IMR-90 (cell line): Measurements from ENCODE around the gene NFYB. TPM values are rescaled to one million over a fixed set of nuclear protein-coding genes. Genes with fewer than 3 reads are reported as not detected.

Experiments
- ATAC-seq: fragments of 200-7000 bp; cut with Tn5 transposase; 2 replicates; pipeline ENCODE4 v1.9.1; 2020; ENCODE audit warnings: low read depth, mild to moderate bottlenecking, moderate library complexity
- BruUV-seq: library from RNA; stranded (reverse); fragments of 400-500 nt; replicated peaks from 2 replicates; lab custom pipeline; 2021; lab: Mats Ljungman, UMichigan
- CTCF ChIA-PET: fragments of 300-600 bp; formaldehyde crosslinking; extraction: SDS; loops from one replicate; lab custom pipeline; 2021; ENCODE audit warnings: antibody characterized with exemption; lab: Yijun Ruan, JAX
- POLR2A ChIA-PET: fragments of 300-600 bp; sonication (Branson Sonifier 250); formaldehyde crosslinking; loops from one replicate; lab custom pipeline; 2022; ENCODE audit warnings: antibody characterized with exemption; ENCODE audit not compliant: unreplicated experiment; lab: Charles Lee
- DNase-seq: peaks from one replicate; pipeline ENCODE4 v3.0.0; 2013
- H2AFZ ChIP-seq: replicated peaks from 2 replicates; pipeline ENCODE3; 2013; ENCODE audit warnings: low read length, mild to moderate bottlenecking; ENCODE audit not compliant: poor library complexity
- H2AK5ac ChIP-seq: 2 replicates; pipeline ENCODE4 v1.6.1; 2013; ENCODE audit warnings: low read depth, low read length, inconsistent platforms
- H2AK9ac ChIP-seq: replicated peaks from 2 replicates; pipeline ENCODE3; 2013; ENCODE audit warnings: mild to moderate bottlenecking, low read depth, low read length, moderate library complexity; ENCODE audit not compliant: poor library complexity
- H2BK120ac ChIP-seq: 2 replicates; pipeline ENCODE4 v1.6.1; 2013; ENCODE audit warnings: low read depth, low read length, inconsistent platforms
- H2BK15ac ChIP-seq: 3 replicates; pipeline ENCODE4 v1.6.1; 2013; ENCODE audit warnings: low read depth, low read length, inconsistent platforms
- H2BK20ac ChIP-seq: 2 replicates; pipeline ENCODE4 v1.6.1; 2013; ENCODE audit warnings: low read depth, mild to moderate bottlenecking, inconsistent platforms, low read length, moderate library complexity
- H2BK5ac ChIP-seq: 2 replicates; pipeline ENCODE4 v1.6.1; 2013; ENCODE audit warnings: mild to moderate bottlenecking, low read depth, low read length, inconsistent platforms; ENCODE audit not compliant: poor library complexity, severe bottlenecking
- H3K14ac ChIP-seq: replicated peaks from 2 replicates; pipeline ENCODE4 v1.6.1; 2013; ENCODE audit warnings: low read depth, low read length, inconsistent platforms
- H3K18ac ChIP-seq: 2 replicates; pipeline ENCODE4 v1.6.1; 2013; ENCODE audit warnings: low read depth, low read length, control low read depth
- H3K23ac ChIP-seq: 2 replicates; pipeline ENCODE4 v1.6.1; 2013; ENCODE audit warnings: low read depth, low read length, inconsistent platforms
- H3K27ac ChIP-seq: 2 replicates; pipeline ENCODE4 v1.5.1; 2013; ENCODE audit warnings: mild to moderate bottlenecking, control low read depth, low read length; ENCODE audit not compliant: insufficient read depth
- H3K27me3 ChIP-seq: 2 replicates; pipeline ENCODE4 v1.6.1; 2013; ENCODE audit warnings: low read length; ENCODE audit not compliant: control insufficient read depth, insufficient read depth
- H3K36me3 ChIP-seq: 2 replicates; pipeline ENCODE4 v1.6.1; 2013; ENCODE audit warnings: low read length, mixed read lengths; ENCODE audit not compliant: control insufficient read depth, insufficient read depth
- H3K4ac ChIP-seq: 2 replicates; pipeline ENCODE4 v1.6.1; 2013; ENCODE audit warnings: low read depth, low read length, inconsistent platforms
- H3K4me1 ChIP-seq: 2 replicates; pipeline ENCODE4 v1.6.1; 2013; ENCODE audit warnings: low read length, mixed read lengths; ENCODE audit not compliant: control insufficient read depth, insufficient read depth
- H3K4me2 ChIP-seq: 2 replicates; pipeline ENCODE4 v1.6.1; 2013; ENCODE audit warnings: low read depth, mild to moderate bottlenecking, control low read depth, low read length, moderate library complexity
- H3K4me3 ChIP-seq: 2 replicates; pipeline ENCODE4 v1.5.1; 2013; ENCODE audit warnings: low read depth, mild to moderate bottlenecking, control low read depth, low read length, moderate library complexity; ENCODE audit not compliant: insufficient read depth
- H3K56ac ChIP-seq: 2 replicates; pipeline ENCODE4 v1.6.1; 2013; ENCODE audit warnings: low read length, inconsistent platforms; ENCODE audit not compliant: insufficient read depth; ENCODE audit errors: extremely low read depth
- H3K79me1 ChIP-seq, 2 experiments: 2 replicates each; pipeline ENCODE4 v1.6.1; 2013; ENCODE audit warnings: low read length in 2 of 2, inconsistent platforms in 1 of 2, low read depth in 1 of 2
- H3K9ac ChIP-seq: 2 replicates; pipeline ENCODE4 v1.6.1; 2013; ENCODE audit warnings: low read depth, low read length, control low read depth
- H3K9me1 ChIP-seq: 2 replicates; pipeline ENCODE4 v1.6.1; 2013; ENCODE audit warnings: low read length, inconsistent platforms; ENCODE audit not compliant: insufficient read depth
- H3K9me3 ChIP-seq: 2 replicates; pipeline ENCODE4 v1.6.1; 2013; ENCODE audit warnings: low read length; ENCODE audit not compliant: control insufficient read depth, insufficient read depth
- H4K20me1 ChIP-seq: 2 replicates; pipeline ENCODE4 v1.6.1; 2013; ENCODE audit warnings: low read length, inconsistent platforms; ENCODE audit not compliant: insufficient read depth
- H4K5ac ChIP-seq: 2 replicates; pipeline ENCODE4 v1.6.1; 2013; ENCODE audit warnings: mild to moderate bottlenecking, low read depth, low read length, control low read depth
- H4K8ac ChIP-seq, 2 experiments: 2 replicates each; pipeline ENCODE4 v1.6.1; 2013; ENCODE audit warnings: low read depth in 2 of 2, low read length in 2 of 2, control low read depth in 1 of 2, inconsistent platforms in 1 of 2
- H4K91ac ChIP-seq: 2 replicates; pipeline ENCODE4 v1.6.1; 2013; ENCODE audit warnings: low read depth, low read length, inconsistent platforms; ENCODE audit not compliant: insufficient read depth
- BHLHE40 ChIP-seq: fragments of 150-350 bp; IDR thresholded peaks from 2 replicates; pipeline ENCODE4 v1.6.1; 2016; ENCODE audit warnings: mild to moderate bottlenecking, low read depth, low read length
- CEBPB ChIP-seq: IDR thresholded peaks from 2 replicates; pipeline ENCODE4 v1.6.1; 2012; ENCODE audit warnings: low read depth, low read length, improper control_type of control experiment
- FOS ChIP-seq: fragments of 150-350 bp; IDR thresholded peaks from 2 replicates; pipeline ENCODE4 v1.6.1; 2016; ENCODE audit warnings: low read depth, low read length
- MAFK ChIP-seq: IDR thresholded peaks from 2 replicates; pipeline ENCODE4 v1.6.1; 2012; ENCODE audit warnings: low read depth, low read length, improper control_type of control experiment
- MAZ ChIP-seq: IDR thresholded peaks from 2 replicates; pipeline ENCODE4 v1.6.1; 2012; ENCODE audit warnings: low read depth, mild to moderate bottlenecking, low read length, improper control_type of control experiment, moderate library complexity, borderline replicate concordance
- NFE2L2 ChIP-seq: fragments of 150-350 bp; IDR thresholded peaks from 2 replicates; pipeline ENCODE4 v1.6.1; 2016; ENCODE audit warnings: low read depth, mild to moderate bottlenecking, low read length
- POLR2A ChIP-seq: IDR thresholded peaks from 2 replicates; pipeline ENCODE4 v1.6.1; 2012; ENCODE audit warnings: mild to moderate bottlenecking, low read depth, low read length
- RAD21 ChIP-seq: IDR thresholded peaks from 2 replicates; pipeline ENCODE4 v1.6.1; 2012; ENCODE audit warnings: low read length, improper control_type of control experiment
- RFX5 ChIP-seq: IDR thresholded peaks from 2 replicates; pipeline ENCODE4 v1.8.0; 2012; ENCODE audit warnings: low read depth, mild to moderate bottlenecking, low read length, moderate library complexity
- SMC3 ChIP-seq: fragments of 150-350 bp; IDR thresholded peaks from 2 replicates; pipeline ENCODE4 v1.6.1; 2016; ENCODE audit warnings: low read depth, mild to moderate bottlenecking, antibody characterized with exemption, low read length, moderate library complexity
- WGBS, 2 experiments: methylation state at CpG; one replicate each; pipeline versions ENCODE4 v1.1.5 to v1.1.7; 2013; ENCODE audit warnings: missing lambda C conversion rate in 2 of 2; ENCODE audit not compliant: insufficient read length in 1 of 2; ENCODE audit errors: extremely low coverage in 2 of 2; 5-methylcytosine and 5-hydroxymethylcytosine counted together
- dilution Hi-C: fragments of 300-500 bp; cut with HindIII; formaldehyde crosslinking; loops from one replicate; pipeline ENCODE4 v1.14.3; 2018; ENCODE audit warnings: low sequenced_read_pairs; ENCODE audit not compliant: unreplicated experiment
- in situ Hi-C: fragments of 300-500 bp; cut with MboI; formaldehyde crosslinking; loops from 3 replicates; pipeline ENCODE4 v1.14.3; 2019; ENCODE audit warnings: low sequenced_read_pairs, inconsistent platforms, mixed read lengths
- intact Hi-C: fragments of 100-400 bp; cut with micrococcal nuclease; formaldehyde crosslinking; loops from 2 replicates; pipeline ENCODE4 v1.10.0; 2022
- polyA plus RNA-seq, 3 experiments: library from polyadenylated mRNA; depleted of rRNA; stranded (reverse); fragments of >200 nt; gene quantifications; 2 replicates each; pipeline ENCODE4 v1.2.3, GENCODE V29; 2012; ENCODE audit warnings: low replicate concordance in 1 of 3
- total RNA-seq: library from RNA; depleted of rRNA; stranded (reverse); fragments of >200 nt; gene quantifications from 2 replicates; pipeline ENCODE4 v1.2.3, GENCODE V29; 2012
- TF ChIP-seq, protein P1 (sequence below): fragments of 150-350 bp; IDR thresholded peaks from 2 replicates; pipeline ENCODE4 v1.6.1; 2017; ENCODE audit warnings: mild to moderate bottlenecking, antibody characterized with exemption, low read length, low read depth
- TF ChIP-seq, protein P2 (sequence below): fragments of 150-350 bp; IDR thresholded peaks from 2 replicates; pipeline ENCODE4 v1.6.1; 2016; ENCODE audit warnings: low read depth, mild to moderate bottlenecking, low read length, moderate library complexity, borderline replicate concordance
- TF ChIP-seq, protein P3 (sequence below): conservative IDR thresholded peaks from 2 replicates; pipeline ENCODE4 v1.5.1; 2012; ENCODE audit warnings: mild to moderate bottlenecking, low read depth, low read length, improper control_type of control experiment

NFYB gene
- total and polyA plus RNA-seq, 2 of the 4 experiments (the other 2 are of a cell fraction) = 22.2 to 28.4 TPM

DNA sequence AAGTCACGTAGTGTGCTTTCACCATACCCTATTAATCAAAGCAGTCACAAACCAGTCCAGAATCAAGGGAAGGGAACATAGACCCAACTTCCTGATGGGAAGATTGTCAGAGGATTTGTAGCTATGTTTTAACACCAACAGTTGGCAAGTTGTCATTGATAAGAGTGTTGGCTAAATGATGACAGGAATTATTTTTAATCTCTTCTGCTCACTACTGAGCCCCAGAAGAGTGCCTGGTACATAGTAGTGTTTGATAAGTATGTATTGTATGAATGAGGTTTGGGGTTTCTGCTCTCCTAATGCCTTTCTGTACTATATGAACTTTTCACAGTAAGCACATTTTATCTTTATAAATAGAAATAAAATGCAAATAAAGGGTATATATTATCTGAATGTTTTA is 59.0 kb downstream of the NFYB start:
- Histone ChIP-seq H3K9me1 (peaks cover 4% of the 10 kb centered on the region; the same call in 1 of the 2 replicates), H3K14ac (no peak overlapping the region), H4K5ac (no peak overlapping the region), H3K27me3 (no peaks in the 10 kb centered on the region), H3K27ac (no peak overlapping the region), H3K36me3 (peaks cover 24% of the 10 kb centered on the region), H2AK5ac (no peak overlapping the region), H3K4me3 (no peak overlapping the region), H3K9me3 (no peaks in the 10 kb centered on the region), H4K20me1 (peaks cover 4% of the 10 kb centered on the region; the same call in 1 of the 2 replicates), H2BK15ac (no peak overlapping the region), H2AK9ac (no peak overlapping the region), H2BK20ac (no peak overlapping the region), H4K91ac (no peak overlapping the region), H3K4ac (no peak overlapping the region), H3K9ac (no peak overlapping the region), H2AFZ (no peak overlapping the region), H3K56ac (no peak overlapping the region), H3K4me1 (no peaks in the 10 kb centered on the region; the same call in 1 of the 2 replicates), H4K8ac (no peak overlapping the region), H2BK120ac (no peak overlapping the region; the same call in 1 of the 2 replicates), H3K4me2 (no peak overlapping the region), H3K23ac (no peak overlapping the region), H3K18ac (no peak overlapping the region), H3K79me1 (peaks cover 15 to 28% of the 10 kb centered on the region in 2 experiments), H2BK5ac (no peak overlapping the region)
- CTCF ChIA-PET = no interaction called here
- dilution Hi-C loops (no loop called here), intact Hi-C loops (no loop called here), in situ Hi-C loops (no loop called here)
- no peak for ATAC-seq
- TF ChIP-seq MAFK (no peak), CEBPB (no peak), RFX5 (no peak), BHLHE40 (no peak), NFE2L2 (no peak), MAZ (no peak), SMC3 (no peak), RAD21 (no peak), FOS (no peak), POLR2A (no peak)
- TF ChIP-seq, protein P1, sequence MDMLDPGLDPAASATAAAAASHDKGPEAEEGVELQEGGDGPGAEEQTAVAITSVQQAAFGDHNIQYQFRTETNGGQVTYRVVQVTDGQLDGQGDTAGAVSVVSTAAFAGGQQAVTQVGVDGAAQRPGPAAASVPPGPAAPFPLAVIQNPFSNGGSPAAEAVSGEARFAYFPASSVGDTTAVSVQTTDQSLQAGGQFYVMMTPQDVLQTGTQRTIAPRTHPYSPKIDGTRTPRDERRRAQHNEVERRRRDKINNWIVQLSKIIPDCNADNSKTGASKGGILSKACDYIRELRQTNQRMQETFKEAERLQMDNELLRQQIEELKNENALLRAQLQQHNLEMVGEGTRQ = no peak
- TF ChIP-seq, protein P2, sequence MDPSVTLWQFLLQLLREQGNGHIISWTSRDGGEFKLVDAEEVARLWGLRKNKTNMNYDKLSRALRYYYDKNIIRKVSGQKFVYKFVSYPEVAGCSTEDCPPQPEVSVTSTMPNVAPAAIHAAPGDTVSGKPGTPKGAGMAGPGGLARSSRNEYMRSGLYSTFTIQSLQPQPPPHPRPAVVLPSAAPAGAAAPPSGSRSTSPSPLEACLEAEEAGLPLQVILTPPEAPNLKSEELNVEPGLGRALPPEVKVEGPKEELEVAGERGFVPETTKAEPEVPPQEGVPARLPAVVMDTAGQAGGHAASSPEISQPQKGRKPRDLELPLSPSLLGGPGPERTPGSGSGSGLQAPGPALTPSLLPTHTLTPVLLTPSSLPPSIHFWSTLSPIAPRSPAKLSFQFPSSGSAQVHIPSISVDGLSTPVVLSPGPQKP = no peak
- TF ChIP-seq, protein P3, sequence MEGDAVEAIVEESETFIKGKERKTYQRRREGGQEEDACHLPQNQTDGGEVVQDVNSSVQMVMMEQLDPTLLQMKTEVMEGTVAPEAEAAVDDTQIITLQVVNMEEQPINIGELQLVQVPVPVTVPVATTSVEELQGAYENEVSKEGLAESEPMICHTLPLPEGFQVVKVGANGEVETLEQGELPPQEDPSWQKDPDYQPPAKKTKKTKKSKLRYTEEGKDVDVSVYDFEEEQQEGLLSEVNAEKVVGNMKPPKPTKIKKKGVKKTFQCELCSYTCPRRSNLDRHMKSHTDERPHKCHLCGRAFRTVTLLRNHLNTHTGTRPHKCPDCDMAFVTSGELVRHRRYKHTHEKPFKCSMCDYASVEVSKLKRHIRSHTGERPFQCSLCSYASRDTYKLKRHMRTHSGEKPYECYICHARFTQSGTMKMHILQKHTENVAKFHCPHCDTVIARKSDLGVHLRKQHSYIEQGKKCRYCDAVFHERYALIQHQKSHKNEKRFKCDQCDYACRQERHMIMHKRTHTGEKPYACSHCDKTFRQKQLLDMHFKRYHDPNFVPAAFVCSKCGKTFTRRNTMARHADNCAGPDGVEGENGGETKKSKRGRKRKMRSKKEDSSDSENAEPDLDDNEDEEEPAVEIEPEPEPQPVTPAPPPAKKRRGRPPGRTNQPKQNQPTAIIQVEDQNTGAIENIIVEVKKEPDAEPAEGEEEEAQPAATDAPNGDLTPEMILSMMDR = no peak
- POLR2A ChIA-PET = no interaction called here
- no CpG with 5 or more reads among the region's 1 CpG for WGBS, 2 experiments
- BruUV-seq = no TSS peak
- no peak for DNase-seq
